Measurements from ENCODE around the gene RTN1.

The RTN1 gene

DNA sequence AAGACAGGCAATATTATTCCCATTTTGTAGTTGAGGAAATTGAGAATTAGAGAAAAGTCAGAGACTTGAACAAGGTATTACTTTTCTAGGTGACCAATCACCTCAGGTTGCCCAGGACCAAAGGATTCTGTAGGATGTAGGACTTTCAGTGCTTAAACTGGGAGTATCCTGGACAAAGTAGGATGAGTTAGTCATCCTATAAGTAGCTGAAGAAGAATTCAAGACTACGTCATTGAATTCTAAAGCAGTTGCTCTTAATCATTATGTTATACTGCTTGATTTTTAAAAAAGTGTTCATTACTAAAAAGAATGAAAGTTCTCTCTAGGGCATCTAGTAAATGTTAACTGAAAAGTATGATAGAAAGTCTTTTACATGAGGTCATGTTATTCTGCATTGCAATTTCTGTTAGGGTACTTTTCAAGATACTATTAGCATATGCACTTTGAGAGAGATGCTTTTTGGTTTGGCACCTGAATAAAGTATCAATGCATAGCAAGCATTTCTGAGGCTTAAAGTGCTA, 101.7 kb downstream of the RTN1 start:
- H3K4me2 ChIP-seq (ENCODE audit: low read length): no peak overlapping the region
- no peaks in the 10 kb centered on the region for H3K36me3 ChIP-seq (ENCODE audit: control insufficient read depth, low read length)
- no peaks in the 10 kb centered on the region for H3K27me3 ChIP-seq (ENCODE audit: control insufficient read depth, low read length)
- H3F3A ChIP-seq (ENCODE audit: control insufficient read depth, insufficient read depth): no peaks in the 10 kb centered on the region
- no peaks in the 10 kb centered on the region for H3K4me1 ChIP-seq (ENCODE audit: control insufficient read depth, low read length)
- H3K9me3 ChIP-seq (ENCODE audit: control insufficient read depth, insufficient read depth, low read length): no peaks in the 10 kb centered on the region
- no peak overlapping the region for H3K27ac ChIP-seq (ENCODE audit: low read depth, low read length)
- TF ChIP-seq EZH2phosphoT487 (IDR thresholded peaks at IDR 0.05; ENCODE audit: borderline replicate concordance, low read length): no peak
- no peak for TF ChIP-seq CTCF (IDR thresholded peaks at IDR 0.05; ENCODE audit: low read depth, low read length, poor library complexity, severe bottlenecking)
- H3K4me3 ChIP-seq (ENCODE audit: low read length): no peak overlapping the region
- no peaks in the 10 kb centered on the region for H4K20me1 ChIP-seq (ENCODE audit: control insufficient read depth, insufficient read depth, low read depth, low read length)
- H3K79me2 ChIP-seq (ENCODE audit: control insufficient read depth, low read length): no peaks in the 10 kb centered on the region
- H3K9me2 ChIP-seq (replicated peaks; ENCODE audit: control insufficient read depth, low read length): no peaks in the 10 kb centered on the region

DNA sequence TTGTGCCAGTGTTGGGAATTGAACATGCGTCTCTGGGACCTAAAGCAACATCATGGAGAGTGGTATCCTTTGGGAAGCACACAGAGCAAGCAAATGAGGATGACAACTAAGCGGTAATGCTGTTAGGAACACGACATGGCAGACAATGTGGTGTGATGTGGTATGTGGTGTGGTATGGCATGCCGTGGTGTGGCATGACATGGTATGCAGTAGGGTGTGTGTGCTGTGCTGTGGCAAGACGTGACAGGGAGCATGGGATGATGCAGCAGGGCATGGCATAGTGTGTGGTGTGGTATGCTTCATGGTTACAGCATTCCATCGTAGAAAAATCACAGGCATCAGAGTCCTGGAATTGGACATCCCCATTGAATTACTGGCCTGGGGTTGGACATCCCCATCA, 108.7 kb downstream of the RTN1 start:
- no peaks in the 10 kb centered on the region for H3K4me1 ChIP-seq (ENCODE audit: control insufficient read depth, low read length)
- H4K20me1 ChIP-seq (ENCODE audit: control insufficient read depth, insufficient read depth, low read depth, low read length): no peaks in the 10 kb centered on the region
- H3K27me3 ChIP-seq (ENCODE audit: control insufficient read depth, low read length): no peaks in the 10 kb centered on the region
- H3K27ac ChIP-seq (ENCODE audit: low read depth, low read length): no peak overlapping the region
- TF ChIP-seq EZH2phosphoT487 (IDR thresholded peaks at IDR 0.05; ENCODE audit: borderline replicate concordance, low read length): no peak
- no peak for TF ChIP-seq CTCF (IDR thresholded peaks at IDR 0.05; ENCODE audit: low read depth, low read length, poor library complexity, severe bottlenecking)
- no peak overlapping the region for H3K4me2 ChIP-seq (ENCODE audit: low read length)
- H3F3A ChIP-seq (ENCODE audit: control insufficient read depth, insufficient read depth): no peaks in the 10 kb centered on the region
- no peak overlapping the region for H3K4me3 ChIP-seq (ENCODE audit: low read length)
- no peaks in the 10 kb centered on the region for H3K79me2 ChIP-seq (ENCODE audit: control insufficient read depth, low read length)
- no peaks in the 10 kb centered on the region for H3K9me3 ChIP-seq (ENCODE audit: control insufficient read depth, insufficient read depth, low read length)
- no peaks in the 10 kb centered on the region for H3K36me3 ChIP-seq (ENCODE audit: control insufficient read depth, low read length)
- H3K9me2 ChIP-seq (replicated peaks; ENCODE audit: control insufficient read depth, low read length): no peaks in the 10 kb centered on the region

DNA sequence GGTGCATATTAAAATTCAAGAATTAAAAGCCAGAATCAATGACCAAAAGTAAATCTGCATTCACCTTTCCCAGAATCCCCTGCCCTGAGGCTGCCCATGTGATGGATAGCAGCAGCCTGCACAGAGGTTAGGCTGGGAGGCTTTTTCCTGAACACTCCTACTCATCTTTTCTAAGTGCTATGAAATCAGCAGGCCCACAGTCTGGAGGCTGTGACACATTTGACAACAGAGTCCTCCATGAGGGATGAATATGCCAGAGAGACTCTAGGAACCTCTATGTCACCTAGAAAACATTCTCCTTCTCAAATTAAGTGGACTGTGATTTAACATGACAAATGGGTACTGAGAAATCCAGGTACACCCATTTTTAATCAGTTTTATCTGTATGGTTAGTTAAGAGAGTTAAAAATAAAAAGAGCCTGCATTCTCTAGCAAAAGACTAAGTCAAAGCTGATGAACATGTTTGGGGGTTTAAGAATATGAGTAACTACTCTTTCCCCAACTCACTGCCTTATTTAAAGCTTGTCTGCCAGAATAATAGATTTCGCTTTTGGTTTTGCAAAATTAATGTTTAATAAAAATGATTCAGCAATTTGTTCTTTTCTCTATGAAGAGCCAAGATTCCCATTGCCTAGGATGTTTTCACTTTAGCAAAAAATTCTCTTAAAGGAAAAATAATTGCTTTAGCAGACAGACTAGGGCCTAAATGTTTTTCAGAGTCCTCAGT, 115.0 kb downstream of the RTN1 start:
- no peak overlapping the region for H3K4me2 ChIP-seq (ENCODE audit: low read length)
- no peaks in the 10 kb centered on the region for H3K79me2 ChIP-seq (ENCODE audit: control insufficient read depth, low read length)
- no peak overlapping the region for H3K27ac ChIP-seq (ENCODE audit: low read depth, low read length)
- no peak overlapping the region for H3K4me3 ChIP-seq (ENCODE audit: low read length)
- no peaks in the 10 kb centered on the region for H3K9me3 ChIP-seq (ENCODE audit: control insufficient read depth, insufficient read depth, low read length)
- H3K36me3 ChIP-seq (ENCODE audit: control insufficient read depth, low read length): no peaks in the 10 kb centered on the region
- no peaks in the 10 kb centered on the region for H3K4me1 ChIP-seq (ENCODE audit: control insufficient read depth, low read length)
- no peaks in the 10 kb centered on the region for H3K27me3 ChIP-seq (ENCODE audit: control insufficient read depth, low read length)
- no peaks in the 10 kb centered on the region for H3F3A ChIP-seq (ENCODE audit: control insufficient read depth, insufficient read depth)
- TF ChIP-seq EZH2phosphoT487 (IDR thresholded peaks at IDR 0.05; ENCODE audit: borderline replicate concordance, low read length): no peak
- no peak for TF ChIP-seq CTCF (IDR thresholded peaks at IDR 0.05; ENCODE audit: low read depth, low read length, poor library complexity, severe bottlenecking)
- H3K9me2 ChIP-seq (replicated peaks; ENCODE audit: control insufficient read depth, low read length): no peaks in the 10 kb centered on the region
- no peaks in the 10 kb centered on the region for H4K20me1 ChIP-seq (ENCODE audit: control insufficient read depth, insufficient read depth, low read depth, low read length)
